BLaER1 treated with 17β-estradiol and CSF1 and Interleukin-3, amounts not matched to agents 10 nM and 100 nM (cell line): ENCODE data around the gene NDRG3.
"Not testable (repeated sequence)": the region's sequence is repeated elsewhere in the genome, so short reads cannot be mapped to it uniquely, and the experiment has no call there.

ENCODE experiments used
- H3K27ac ChIP-seq, 11 experiments: shearing (Covaris generic); formaldehyde crosslinking; 2 replicates each; pipeline ENCODE4 v1.8.1; 2022
- H3K27me3 ChIP-seq, 11 experiments: shearing (Covaris generic); formaldehyde crosslinking; 2 replicates each; pipeline ENCODE4 v1.8.1; 2022
- H3K36me3 ChIP-seq, 11 experiments: shearing (Covaris generic); formaldehyde crosslinking; 2 replicates each; pipeline ENCODE4 v1.8.1; 2022
- H3K4me1 ChIP-seq, 10 experiments: shearing (Covaris generic); formaldehyde crosslinking; 2 replicates each; pipeline ENCODE4 v1.8.1; 2022
- H3K4me2 ChIP-seq, 11 experiments: shearing (Covaris generic); formaldehyde crosslinking; 2 replicates each; pipeline ENCODE4 v1.8.1; 2022
- H3K4me3 ChIP-seq, 10 experiments: shearing (Covaris generic); formaldehyde crosslinking; 2 replicates each; pipeline ENCODE4 v1.8.1; 2022
- H3K9ac ChIP-seq, 11 experiments: shearing (Covaris generic); formaldehyde crosslinking; 2 replicates each; pipeline ENCODE4 v1.8.1; 2022
- H3K9me3 ChIP-seq, 11 experiments: shearing (Covaris generic); formaldehyde crosslinking; replicated peaks in 1 of 11; 2 replicates each; pipeline ENCODE4 v1.8.1; 2022
- H4K20me1 ChIP-seq, 11 experiments: shearing (Covaris generic); formaldehyde crosslinking; 2 replicates each; pipeline ENCODE4 v1.8.1; 2022
- Cebpa-rat ChIP-seq, 11 experiments: shearing (Covaris generic); IDR thresholded peaks; 2 replicates each; pipeline ENCODE4 v1.8.1; 2022

The NDRG3 gene

GRCh38 chr20:36644032-36644705, 101.7 kb downstream of the NDRG3 start:
- TF ChIP-seq Cebpa-rat (IDR thresholded peaks at IDR 0.05), result no peak
- H3K36me3 ChIP-seq, result no peaks in the 10 kb centered on the region

GRCh38 chr20:36642136-36642535, 103.8 kb downstream of the NDRG3 start:
- Histone ChIP-seq H3K27ac (no peak overlapping the region), H3K36me3 (no peaks in the 10 kb centered on the region), H4K20me1 (no peaks in the 10 kb centered on the region), H3K4me1 (peaks cover 12 to 29% (median 22%) of the 10 kb centered on the region in 10 experiments), H3K27me3 (no peaks in the 10 kb centered on the region), H3K9me3 (no peaks in the 10 kb centered on the region), H3K9ac (no peak overlapping the region), H3K4me3 (no peak overlapping the region), H3K4me2 (0 out of 22 replicates have a peak overlapping the region, but pooled peaks of 1 of the 11 experiments have one; percentile 5)
- TF ChIP-seq Cebpa-rat (IDR thresholded peaks at IDR 0.05), result no peak

More at GRCh38 chr20:36644032-36644705, 101.7 kb downstream of the NDRG3 start:
- Histone ChIP-seq H3K27me3 (no peaks in the 10 kb centered on the region), H3K9ac (no peak overlapping the region), H3K4me3 (no peak overlapping the region), H3K4me2 (peak overlapping the region in 8 of 11 experiments; percentile 8 to 47 (median 32); a peak in 9 of 22 replicates), H3K4me1 (peaks cover 12 to 29% (median 22%) of the 10 kb centered on the region in 10 experiments), H4K20me1 (no peaks in the 10 kb centered on the region), H3K27ac (no peak overlapping the region), H3K9me3 (no peaks in the 10 kb centered on the region)

- Histone ChIP-seq H3K4me2 (no peak overlapping the region), H3K4me3 (no peak overlapping the region), H4K20me1 (no peaks in the 10 kb centered on the region), H3K9me3 (no peaks in the 10 kb centered on the region), H3K9ac (no peak overlapping the region), H3K27me3 (no peaks in the 10 kb centered on the region), H3K36me3 (no peaks in the 10 kb centered on the region), H3K27ac (no peak overlapping the region), H3K4me1 (peaks cover 10 to 27% (median 20%) of the 10 kb centered on the region in 10 experiments)
- TF ChIP-seq Cebpa-rat (IDR thresholded peaks at IDR 0.05), result no peak
These were observed 104.4 kb downstream of the NDRG3 start for GRCh38 chr20:36641506-36641843.

- H3K4me2 ChIP-seq, H3K27me3 ChIP-seq, H3K9me3 ChIP-seq, H3K9ac ChIP-seq, H4K20me1 ChIP-seq, H3K4me3 ChIP-seq, H3K27ac ChIP-seq, H3K36me3 ChIP-seq: not testable (repeated sequence)
- peaks cover 0 to 10% (median 1%) of the 10 kb centered on the region in 10 experiments; a peak in 8 of 20 replicates for H3K4me1 ChIP-seq
These were observed 107.0 kb downstream of the NDRG3 start for GRCh38 chr20:36638876-36639400.

GRCh38 chr20:36634342-36634741, 111.5 kb downstream of the NDRG3 start:
- Histone ChIP-seq H3K27ac (no peak overlapping the region), H3K4me2 (no peak overlapping the region), H3K4me3 (no peak overlapping the region), H3K9ac (no peak overlapping the region), H3K4me1 (peaks cover 14 to 26% (median 18%) of the 10 kb centered on the region in 10 experiments), H4K20me1 (no peaks in the 10 kb centered on the region), H3K9me3 (no peaks in the 10 kb centered on the region), H3K27me3 (no peaks in the 10 kb centered on the region), H3K36me3 (no peaks in the 10 kb centered on the region)
- no peak for TF ChIP-seq Cebpa-rat (IDR thresholded peaks at IDR 0.05)

- Histone ChIP-seq H3K9ac (no peak overlapping the region; a peak in 1 of 22 replicates), H3K4me2 (no peak overlapping the region), H3K27me3 (no peaks in the 10 kb centered on the region), H3K9me3 (no peaks in the 10 kb centered on the region), H3K27ac (no peak overlapping the region), H3K36me3 (no peaks in the 10 kb centered on the region), H3K4me3 (no peak overlapping the region), H4K20me1 (no peaks in the 10 kb centered on the region), H3K4me1 (peaks cover 16 to 35% (median 24%) of the 10 kb centered on the region in 10 experiments)
- TF ChIP-seq Cebpa-rat (IDR thresholded peaks at IDR 0.05), result no peak
These were observed 112.6 kb downstream of the NDRG3 start for GRCh38 chr20:36633285-36633772.

- Histone ChIP-seq H3K4me1 (peaks cover 16 to 42% (median 24%) of the 10 kb centered on the region in 10 experiments), H3K9me3 (no peaks in the 10 kb centered on the region), H4K20me1 (no peaks in the 10 kb centered on the region), H3K27ac (no peak overlapping the region; a peak in 1 of 22 replicates), H3K9ac (no peak overlapping the region; a peak in 1 of 22 replicates), H3K4me2 (no peak overlapping the region), H3K27me3 (no peaks in the 10 kb centered on the region), H3K4me3 (no peak overlapping the region), H3K36me3 (no peaks in the 10 kb centered on the region)
- no peak for TF ChIP-seq Cebpa-rat (IDR thresholded peaks at IDR 0.05)
These were observed 113.2 kb downstream of the NDRG3 start for GRCh38 chr20:36632487-36633284.

GRCh38 chr20:36632147-36632486, 113.8 kb downstream of the NDRG3 start:
- Histone ChIP-seq H3K4me1 (peaks cover 16 to 42% (median 24%) of the 10 kb centered on the region in 10 experiments), H4K20me1 (no peaks in the 10 kb centered on the region), H3K36me3 (no peaks in the 10 kb centered on the region), H3K4me3 (no peak overlapping the region), H3K27me3 (no peaks in the 10 kb centered on the region), H3K9me3 (no peaks in the 10 kb centered on the region), H3K9ac (no peak overlapping the region), H3K4me2 (no peak overlapping the region), H3K27ac (no peak overlapping the region)
- no peak for TF ChIP-seq Cebpa-rat (IDR thresholded peaks at IDR 0.05)

- H3K9ac ChIP-seq, result no peak overlapping the region
- no peaks in the 10 kb centered on the region for H3K36me3 ChIP-seq
- no peak overlapping the region for H3K4me2 ChIP-seq
- TF ChIP-seq Cebpa-rat (IDR thresholded peaks at IDR 0.05), result no peak
- no peaks in the 10 kb centered on the region for H3K9me3 ChIP-seq
- H3K4me3 ChIP-seq, result no peak overlapping the region
- peaks cover 16 to 42% (median 24%) of the 10 kb centered on the region in 10 experiments for H3K4me1 ChIP-seq
- no peaks in the 10 kb centered on the region for H3K27me3 ChIP-seq
- no peak overlapping the region for H3K27ac ChIP-seq
- H4K20me1 ChIP-seq, result no peaks in the 10 kb centered on the region
These were observed 114.2 kb downstream of the NDRG3 start for GRCh38 chr20:36631646-36632045.
